Stomach smooth muscle (tissue), 2 donors: ENCODE results near the gene EPS15.
"Not testable (repeated sequence)": the region's sequence is repeated elsewhere in the genome, so short reads cannot be mapped to it uniquely, and the experiment has no call there.

Experiments used
- H3K27ac ChIP-seq: one replicate; pipeline ENCODE4 v1.7.0; 2013; ENCODE audit warnings: mild to moderate bottlenecking, low read length, inconsistent platforms
- H3K27me3 ChIP-seq, 2 donors: one replicate each; pipeline ENCODE4 v1.7.0; 2013; ENCODE audit warnings: low read length in 2 of 2; ENCODE audit not compliant: insufficient read depth in 2 of 2, control insufficient read depth in 1 of 2
- H3K36me3 ChIP-seq, 2 donors: one replicate each; pipeline ENCODE4 v1.7.0; 2013; ENCODE audit warnings: low read length in 2 of 2; ENCODE audit not compliant: control insufficient read depth in 2 of 2, insufficient read depth in 2 of 2
- H3K4me1 ChIP-seq: one replicate; pipeline ENCODE4 v1.7.0; 2013; ENCODE audit warnings: low read length; ENCODE audit not compliant: control insufficient read depth, insufficient read depth
- H3K4me3 ChIP-seq, 2 donors: one replicate each; pipeline ENCODE4 v1.7.0; 2013; ENCODE audit warnings: low read length in 2 of 2
- H3K9ac ChIP-seq, 2 donors: one replicate each; pipeline ENCODE4 v1.7.0; 2013; ENCODE audit warnings: low read length in 2 of 2, mild to moderate bottlenecking in 1 of 2
- H3K9me3 ChIP-seq, 2 donors: one replicate each; pipeline ENCODE4 v1.7.0; 2013; ENCODE audit warnings: low read length in 2 of 2; ENCODE audit not compliant: control insufficient read depth in 2 of 2
- donor health status: healthy.
- donor health status: Pancreatic carcinoma.

Gene EPS15

GRCh38 chr1:51464828-51465227, 54.2 kb downstream of the EPS15 start:
- H3K27ac ChIP-seq, result no peak overlapping the region
- no peaks in the 10 kb centered on the region for H3K27me3 ChIP-seq
- H3K4me1 ChIP-seq, result no peaks in the 10 kb centered on the region
- no peak overlapping the region for H3K4me3 ChIP-seq
- peaks cover 4 to 6% of the 10 kb centered on the region in 2 donors for H3K36me3 ChIP-seq
- H3K9me3 ChIP-seq, result no peaks in the 10 kb centered on the region
- no peak overlapping the region for H3K9ac ChIP-seq

GRCh38 chr1:51463561-51463960, 55.5 kb downstream of the EPS15 start:
- Histone ChIP-seq H3K9me3 (no peaks in the 10 kb centered on the region), H3K27me3 (no peaks in the 10 kb centered on the region), H3K4me3 (no peak overlapping the region), H3K9ac (no peak overlapping the region), H3K27ac (no peak overlapping the region), H3K36me3 (peaks cover 4 to 8% of the 10 kb centered on the region in 2 donors), H3K4me1 (no peaks in the 10 kb centered on the region)

GRCh38 chr1:51462289-51462688, 56.8 kb downstream of the EPS15 start:
- not testable (repeated sequence) for H3K27ac ChIP-seq, H3K9me3 ChIP-seq, H3K4me1 ChIP-seq, H3K4me3 ChIP-seq, H3K27me3 ChIP-seq, H3K36me3 ChIP-seq, H3K9ac ChIP-seq

GRCh38 chr1:51454554-51454953, 64.5 kb downstream of the EPS15 start:
- no peaks in the 10 kb centered on the region for H3K9me3 ChIP-seq
- H3K9ac ChIP-seq, result no peak overlapping the region
- H3K27me3 ChIP-seq, result no peaks in the 10 kb centered on the region
- H3K27ac ChIP-seq, result no peak overlapping the region
- H3K4me1 ChIP-seq, result no peaks in the 10 kb centered on the region
- H3K4me3 ChIP-seq, result no peak overlapping the region
- peaks cover 4 to 7% of the 10 kb centered on the region in 2 donors for H3K36me3 ChIP-seq

- no peaks in the 10 kb centered on the region for H3K9me3 ChIP-seq
- H3K4me1 ChIP-seq, result no peaks in the 10 kb centered on the region
- H3K27me3 ChIP-seq, result no peaks in the 10 kb centered on the region
- H3K27ac ChIP-seq, result no peak overlapping the region
- H3K4me3 ChIP-seq, result no peak overlapping the region
- H3K36me3 ChIP-seq, result peaks cover 4% of the 10 kb centered on the region in 2 donors
- H3K9ac ChIP-seq, result no peak overlapping the region
Observed at GRCh38 chr1:51453010-51453409, 66.1 kb downstream of the EPS15 start.

- H3K9me3 ChIP-seq, H3K27me3 ChIP-seq, H3K9ac ChIP-seq, H3K4me1 ChIP-seq, H3K27ac ChIP-seq, H3K4me3 ChIP-seq, H3K36me3 ChIP-seq: not testable (repeated sequence)
Observed at GRCh38 chr1:51448844-51449454, 70.1 kb downstream of the EPS15 start.

GRCh38 chr1:51445351-51446090, 73.5 kb downstream of the EPS15 start:
- H3K9ac ChIP-seq, result no peak overlapping the region
- H3K4me3 ChIP-seq, result no peak overlapping the region
- H3K27me3 ChIP-seq, result no peaks in the 10 kb centered on the region
- no peaks in the 10 kb centered on the region for H3K9me3 ChIP-seq
- no peak overlapping the region for H3K27ac ChIP-seq
- no peaks in the 10 kb centered on the region for H3K4me1 ChIP-seq
- peaks cover 4 to 9% of the 10 kb centered on the region in 2 donors for H3K36me3 ChIP-seq

- H3K4me1 ChIP-seq, result no peaks in the 10 kb centered on the region
- H3K4me3 ChIP-seq, result no peak overlapping the region
- H3K9ac ChIP-seq, result no peak overlapping the region
- peaks cover 5 to 8% of the 10 kb centered on the region in 2 donors for H3K36me3 ChIP-seq
- no peaks in the 10 kb centered on the region for H3K27me3 ChIP-seq
- no peaks in the 10 kb centered on the region for H3K9me3 ChIP-seq
- H3K27ac ChIP-seq, result no peak overlapping the region
Observed at GRCh38 chr1:51444534-51445192, 74.4 kb downstream of the EPS15 start.

- H3K9ac ChIP-seq, result no peak overlapping the region
- H3K9me3 ChIP-seq, result no peaks in the 10 kb centered on the region
- no peaks in the 10 kb centered on the region for H3K27me3 ChIP-seq
- H3K36me3 ChIP-seq, result peaks cover 4 to 8% of the 10 kb centered on the region in 2 donors
- no peaks in the 10 kb centered on the region for H3K4me1 ChIP-seq
- no peak overlapping the region for H3K27ac ChIP-seq
- no peak overlapping the region for H3K4me3 ChIP-seq
Observed at GRCh38 chr1:51444096-51444495, 75.0 kb downstream of the EPS15 start.

GRCh38 chr1:51443555-51443954, 75.5 kb downstream of the EPS15 start:
- Histone ChIP-seq H3K9me3 (no peaks in the 10 kb centered on the region), H3K27ac (no peak overlapping the region), H3K4me3 (no peak overlapping the region), H3K36me3 (peaks cover 4 to 12% of the 10 kb centered on the region in 2 donors), H3K9ac (no peak overlapping the region), H3K4me1 (no peaks in the 10 kb centered on the region), H3K27me3 (no peaks in the 10 kb centered on the region)

GRCh38 chr1:51442616-51443015, 76.5 kb downstream of the EPS15 start:
- Histone ChIP-seq H3K27me3 (no peaks in the 10 kb centered on the region), H3K4me3 (no peak overlapping the region), H3K4me1 (no peaks in the 10 kb centered on the region), H3K27ac (no peak overlapping the region), H3K9ac (no peak overlapping the region), H3K36me3 (peaks cover 2 to 10% of the 10 kb centered on the region in 2 donors), H3K9me3 (no peaks in the 10 kb centered on the region)
